Esophagus muscularis mucosa (tissue), 3 donors: ENCODE data around the gene RBM12.

Source experiments
- POLR2A ChIP-seq: fragments of 450-650 bp; IDR thresholded peaks from one replicate; pipeline ENCODE4 v1.6.1; 2017; ENCODE audit warnings: antibody characterized with exemption, moderate library complexity, mild to moderate bottlenecking, low read depth
- POLR2AphosphoS5 ChIP-seq, 2 donors: sonication (generic); formaldehyde crosslinking; IDR thresholded peaks; one replicate each; pipeline ENCODE4 v1.6.1; 2017; ENCODE audit warnings: antibody characterized with exemption in 2 of 2
- TF ChIP-seq, protein P1 (sequence below), 3 experiments: fragments of 200-600 bp in 2 of 3; fragments of 450-650 bp in 1 of 3; sonication (generic) in 2 of 3; IDR thresholded peaks; one replicate each; pipeline ENCODE4 v1.5.1; 2017 to 2019; ENCODE audit warnings: antibody characterized with exemption in 3 of 3, mild to moderate bottlenecking in 2 of 3, moderate library complexity in 1 of 3

DNA sequence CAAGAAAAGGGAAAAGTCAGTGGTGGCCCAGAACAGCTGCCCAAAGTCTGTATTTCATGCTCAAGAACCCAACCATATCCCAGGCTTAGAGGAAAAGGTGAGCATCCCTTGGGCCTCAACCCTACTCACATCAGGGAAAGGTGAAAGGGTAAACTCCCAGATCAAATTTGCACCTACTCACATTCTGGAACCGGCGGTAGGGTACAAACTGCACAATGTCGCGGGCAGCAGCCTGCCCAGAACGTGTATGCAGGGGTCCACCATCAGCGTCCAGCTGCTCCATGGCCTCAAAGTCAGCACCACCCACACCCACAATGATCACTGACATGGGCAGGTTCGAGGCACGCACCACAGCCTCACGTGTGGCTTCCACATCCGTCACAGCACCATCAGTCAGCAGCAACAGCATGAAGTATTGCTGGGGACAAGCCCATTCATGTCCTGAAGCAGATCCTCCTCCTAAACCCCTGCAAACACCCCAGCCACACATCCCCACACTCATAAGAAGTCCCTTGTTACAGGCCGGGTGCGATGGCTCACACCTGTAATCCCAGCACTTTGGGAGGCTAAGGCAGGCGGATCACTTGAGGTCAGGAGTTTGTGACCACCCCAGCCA is 38.2 kb downstream of the RBM12 start:
- TF ChIP-seq POLR2A (no peak), POLR2AphosphoS5 (IDR thresholded peaks at IDR 0.05) (no peak)
- TF ChIP-seq, protein P1, sequence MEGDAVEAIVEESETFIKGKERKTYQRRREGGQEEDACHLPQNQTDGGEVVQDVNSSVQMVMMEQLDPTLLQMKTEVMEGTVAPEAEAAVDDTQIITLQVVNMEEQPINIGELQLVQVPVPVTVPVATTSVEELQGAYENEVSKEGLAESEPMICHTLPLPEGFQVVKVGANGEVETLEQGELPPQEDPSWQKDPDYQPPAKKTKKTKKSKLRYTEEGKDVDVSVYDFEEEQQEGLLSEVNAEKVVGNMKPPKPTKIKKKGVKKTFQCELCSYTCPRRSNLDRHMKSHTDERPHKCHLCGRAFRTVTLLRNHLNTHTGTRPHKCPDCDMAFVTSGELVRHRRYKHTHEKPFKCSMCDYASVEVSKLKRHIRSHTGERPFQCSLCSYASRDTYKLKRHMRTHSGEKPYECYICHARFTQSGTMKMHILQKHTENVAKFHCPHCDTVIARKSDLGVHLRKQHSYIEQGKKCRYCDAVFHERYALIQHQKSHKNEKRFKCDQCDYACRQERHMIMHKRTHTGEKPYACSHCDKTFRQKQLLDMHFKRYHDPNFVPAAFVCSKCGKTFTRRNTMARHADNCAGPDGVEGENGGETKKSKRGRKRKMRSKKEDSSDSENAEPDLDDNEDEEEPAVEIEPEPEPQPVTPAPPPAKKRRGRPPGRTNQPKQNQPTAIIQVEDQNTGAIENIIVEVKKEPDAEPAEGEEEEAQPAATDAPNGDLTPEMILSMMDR (IDR thresholded peaks at IDR 0.05) = no peak
